Measurements from ENCODE around the gene ITGB6.

Gene ITGB6

DNA sequence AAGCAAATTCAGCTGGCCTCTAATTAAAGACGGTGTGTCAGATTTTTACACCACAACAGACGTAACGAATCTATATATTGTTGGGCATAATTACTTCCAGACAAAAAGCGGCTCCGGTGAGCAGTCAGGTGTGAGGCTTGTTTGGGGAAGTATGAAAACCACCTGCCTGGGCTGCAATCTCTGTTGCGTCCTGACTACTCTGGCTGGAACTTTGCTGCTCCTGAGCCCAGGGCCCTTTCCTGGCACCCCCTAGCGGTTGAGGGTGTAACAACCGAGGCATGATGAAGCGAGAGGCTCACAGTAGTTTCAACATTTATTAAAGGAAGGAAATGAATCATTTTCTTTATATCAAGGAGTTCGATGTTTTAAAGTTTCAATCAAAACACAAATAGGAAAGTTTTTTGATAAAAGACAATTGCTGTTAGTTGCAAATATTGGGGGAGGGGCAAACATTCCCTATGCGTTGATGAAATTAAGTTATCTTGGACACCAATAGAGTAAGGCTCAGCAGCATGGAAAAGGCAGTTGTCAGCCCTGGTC, 10.6 kb upstream of the ITGB6 start:
- no peaks in the 10 kb centered on the region for H3K9me3 ChIP-seq (ENCODE audit: control insufficient read depth, low read length)
- H2AFZ ChIP-seq (ENCODE audit: low read depth, low read length): no peak overlapping the region
- no peak overlapping the region for H3K4me3 ChIP-seq (ENCODE audit: insufficient read depth in 1 of 2, low read depth in 1 of 2, low read length in 2 of 2)
- no peak overlapping the region for H3K14ac ChIP-seq (ENCODE audit: low read length in 2 of 2)
- H2BK12ac ChIP-seq (ENCODE audit: low read length in 2 of 2): no peak overlapping the region
- H3K9ac ChIP-seq (ENCODE audit: low read length): no peak overlapping the region
- no peak overlapping the region for H3K23ac ChIP-seq (ENCODE audit: low read length in 2 of 2)
- peaks cover 16% of the 10 kb centered on the region for H3K4me1 ChIP-seq (ENCODE audit: control insufficient read depth, insufficient read depth, low read depth, low read length)
- H3K27me3 ChIP-seq (ENCODE audit: control insufficient read depth in 1 of 2, insufficient read depth in 1 of 2, low read length in 2 of 2): no peaks in the 10 kb centered on the region
- peak overlapping the region; percentile 39 for H2BK120ac ChIP-seq (ENCODE audit: low read depth, low read length)
- H2BK15ac ChIP-seq (ENCODE audit: low read depth, poor library complexity, severe bottlenecking): no peak overlapping the region
- no peak overlapping the region for H4K8ac ChIP-seq (ENCODE audit: low read length)
- H3K4me2 ChIP-seq (ENCODE audit: low read length, poor library complexity, severe bottlenecking): no peak overlapping the region
- H2AK5ac ChIP-seq (ENCODE audit: low read length, severe bottlenecking): peak overlapping the region; percentile 72
- H3K4ac ChIP-seq (ENCODE audit: low read depth in 1 of 2, low read length in 2 of 2): no peak overlapping the region
- H3K79me1 ChIP-seq (replicated peaks; ENCODE audit: low read length, poor library complexity, severe bottlenecking): peaks cover 2% of the 10 kb centered on the region
- no peak overlapping the region for H4K91ac ChIP-seq (ENCODE audit: low read length)
- WGBS: 68% methylated on average over 8 of the region's 11 CpGs
- no peaks in the 10 kb centered on the region for H3K36me3 ChIP-seq (ENCODE audit: control insufficient read depth in 1 of 2, insufficient read depth in 2 of 2, low read depth in 1 of 2, low read length in 2 of 2)
- H2BK5ac ChIP-seq (ENCODE audit: low read depth, low read length, poor library complexity, severe bottlenecking): peak overlapping the region; percentile 5
- H3K27ac ChIP-seq (ENCODE audit: low read length, poor library complexity, severe bottlenecking): peak overlapping the region; percentile 91
- DNase-seq: no peak
- no peak overlapping the region for H3K18ac ChIP-seq (ENCODE audit: low read depth in 1 of 2, low read length in 2 of 2)

DNA sequence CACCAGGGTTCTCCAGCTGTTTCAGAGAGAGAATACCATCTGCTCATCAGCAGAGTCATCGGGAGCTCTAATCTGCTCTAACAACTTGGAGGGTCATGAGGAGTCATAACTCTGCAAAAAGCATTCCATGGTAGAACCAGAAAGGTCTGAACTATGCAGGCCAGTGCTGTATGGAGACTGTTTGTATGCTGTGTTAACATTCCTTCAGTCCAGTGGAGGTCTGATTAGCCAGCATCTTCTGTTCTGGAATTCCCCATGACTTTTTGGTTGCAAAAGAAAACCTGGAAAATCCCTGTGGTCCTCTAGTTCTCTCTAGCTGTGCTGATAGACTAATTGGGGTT, 9.4 kb upstream of the ITGB6 start:
- H2AFZ ChIP-seq (ENCODE audit: low read depth, low read length): no peak overlapping the region
- no peaks in the 10 kb centered on the region for H3K9me3 ChIP-seq (ENCODE audit: control insufficient read depth, low read length)
- H2AK5ac ChIP-seq (ENCODE audit: low read length, severe bottlenecking): peak overlapping the region; percentile 83
- H3K79me1 ChIP-seq (replicated peaks; ENCODE audit: low read length, poor library complexity, severe bottlenecking): peaks cover 2% of the 10 kb centered on the region
- no peak overlapping the region for H4K91ac ChIP-seq (ENCODE audit: low read length)
- H3K27ac ChIP-seq (ENCODE audit: low read length, poor library complexity, severe bottlenecking): peak overlapping the region; percentile 91
- no peak overlapping the region for H3K14ac ChIP-seq (ENCODE audit: low read length in 2 of 2)
- H3K23ac ChIP-seq (ENCODE audit: low read length in 2 of 2): no peak overlapping the region
- peaks cover 19% of the 10 kb centered on the region for H3K4me1 ChIP-seq (ENCODE audit: control insufficient read depth, insufficient read depth, low read depth, low read length)
- no peak overlapping the region for H2BK120ac ChIP-seq (ENCODE audit: low read depth, low read length)
- H4K8ac ChIP-seq (ENCODE audit: low read length): no peak overlapping the region
- peak overlapping the region; percentile 70 for H3K9ac ChIP-seq (ENCODE audit: low read length)
- H3K4me3 ChIP-seq (ENCODE audit: insufficient read depth in 1 of 2, low read depth in 1 of 2, low read length in 2 of 2): no peak overlapping the region
- peak; percentile 96 for DNase-seq
- no peak overlapping the region for H3K18ac ChIP-seq (ENCODE audit: low read depth in 1 of 2, low read length in 2 of 2)
- no peak overlapping the region for H3K4ac ChIP-seq (ENCODE audit: low read depth in 1 of 2, low read length in 2 of 2)
- no peak overlapping the region for H3K4me2 ChIP-seq (ENCODE audit: low read length, poor library complexity, severe bottlenecking)
- no peak overlapping the region for H2BK15ac ChIP-seq (ENCODE audit: low read depth, poor library complexity, severe bottlenecking)
- peak overlapping the region; percentile 87 for H2BK5ac ChIP-seq (ENCODE audit: low read depth, low read length, poor library complexity, severe bottlenecking)
- no peaks in the 10 kb centered on the region for H3K27me3 ChIP-seq (ENCODE audit: control insufficient read depth in 1 of 2, insufficient read depth in 1 of 2, low read length in 2 of 2)
- WGBS: 4% methylated on average over 1 of the region's 1 CpG
- H3K36me3 ChIP-seq (ENCODE audit: control insufficient read depth in 1 of 2, insufficient read depth in 2 of 2, low read depth in 1 of 2, low read length in 2 of 2): no peaks in the 10 kb centered on the region
- no peak overlapping the region for H2BK12ac ChIP-seq (ENCODE audit: low read length in 2 of 2)

DNA sequence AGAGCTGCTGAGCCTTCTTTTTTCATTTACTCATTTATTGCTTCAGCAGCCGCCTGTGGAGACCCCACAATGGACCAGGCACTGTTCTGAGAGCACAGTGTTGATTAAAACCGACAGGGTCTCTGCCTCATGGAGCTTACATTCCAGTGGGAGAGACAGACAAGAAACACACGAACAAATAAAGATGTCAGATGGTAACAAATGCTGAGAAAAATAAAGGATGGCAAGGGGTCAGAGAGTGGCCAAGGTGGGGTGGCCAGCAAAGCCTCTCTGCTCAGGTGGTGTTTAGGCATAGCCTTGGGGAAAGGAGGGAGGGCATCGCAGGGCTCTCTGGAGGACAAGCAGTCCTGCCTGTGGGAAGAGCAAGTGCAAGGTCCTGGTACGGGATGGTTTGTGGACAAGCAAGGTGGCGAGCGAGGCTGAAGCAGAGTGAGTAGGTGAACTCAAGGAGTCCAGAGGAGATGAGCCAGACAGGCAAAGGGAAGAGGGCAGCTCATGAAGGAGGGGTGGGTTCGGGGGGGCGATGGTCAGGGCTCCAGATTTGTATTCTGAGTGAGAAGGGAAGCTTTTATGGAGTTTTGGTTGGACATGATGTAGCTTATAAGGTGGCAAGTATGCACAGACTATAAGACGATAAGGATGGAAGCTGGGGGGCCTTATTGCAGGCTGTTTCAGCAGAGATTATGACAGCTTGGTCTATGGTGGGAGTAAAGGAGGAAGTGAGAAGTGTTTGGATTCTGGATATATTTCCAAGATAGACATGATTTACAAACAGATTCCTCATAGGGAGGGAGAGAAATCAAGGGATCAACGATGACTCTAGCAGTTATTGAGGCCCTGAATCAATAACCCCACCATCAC, 8.8 kb upstream of the ITGB6 start:
- Histone ChIP-seq H4K91ac (ENCODE audit: low read length) (peak overlapping the region; percentile 89), H3K18ac (ENCODE audit: low read depth in 1 of 2, low read length in 2 of 2) (peak overlapping the region; percentile 56 to 75), H3K14ac (ENCODE audit: low read length in 2 of 2) (peak overlapping the region in 1 of 2 experiments; percentile 12), H3K4me2 (ENCODE audit: low read length, poor library complexity, severe bottlenecking) (no peak overlapping the region), H3K9me3 (ENCODE audit: control insufficient read depth, low read length) (no peaks in the 10 kb centered on the region), H3K36me3 (ENCODE audit: control insufficient read depth in 1 of 2, insufficient read depth in 2 of 2, low read depth in 1 of 2, low read length in 2 of 2) (no peaks in the 10 kb centered on the region), H2BK12ac (ENCODE audit: low read length in 2 of 2) (peak overlapping the region; percentile 93 to 98), H3K27ac (ENCODE audit: low read length, poor library complexity, severe bottlenecking) (peak overlapping the region; percentile 91), H3K4me1 (ENCODE audit: control insufficient read depth, insufficient read depth, low read depth, low read length) (peaks cover 16% of the 10 kb centered on the region), H3K79me1 (replicated peaks; ENCODE audit: low read length, poor library complexity, severe bottlenecking) (peaks cover 2% of the 10 kb centered on the region), H4K8ac (ENCODE audit: low read length) (peak overlapping the region; percentile 62), H2BK15ac (ENCODE audit: low read depth, poor library complexity, severe bottlenecking) (no peak overlapping the region), H3K4me3 (ENCODE audit: insufficient read depth in 1 of 2, low read depth in 1 of 2, low read length in 2 of 2) (no peak overlapping the region), H2AK5ac (ENCODE audit: low read length, severe bottlenecking) (peak overlapping the region; percentile 83), H2BK5ac (ENCODE audit: low read depth, low read length, poor library complexity, severe bottlenecking) (peak overlapping the region; percentile 87), H2AFZ (ENCODE audit: low read depth, low read length) (no peak overlapping the region), H3K27me3 (ENCODE audit: control insufficient read depth in 1 of 2, insufficient read depth in 1 of 2, low read length in 2 of 2) (no peaks in the 10 kb centered on the region), H3K4ac (ENCODE audit: low read depth in 1 of 2, low read length in 2 of 2) (peak overlapping the region; percentile 16 to 44), H3K9ac (ENCODE audit: low read length) (peak overlapping the region; percentile 67), H3K23ac (ENCODE audit: low read length in 2 of 2) (no peak overlapping the region), H2BK120ac (ENCODE audit: low read depth, low read length) (peak overlapping the region; percentile 94)
- no peak for DNase-seq
- WGBS: 90% methylated on average over 11 of the region's 11 CpGs

DNA sequence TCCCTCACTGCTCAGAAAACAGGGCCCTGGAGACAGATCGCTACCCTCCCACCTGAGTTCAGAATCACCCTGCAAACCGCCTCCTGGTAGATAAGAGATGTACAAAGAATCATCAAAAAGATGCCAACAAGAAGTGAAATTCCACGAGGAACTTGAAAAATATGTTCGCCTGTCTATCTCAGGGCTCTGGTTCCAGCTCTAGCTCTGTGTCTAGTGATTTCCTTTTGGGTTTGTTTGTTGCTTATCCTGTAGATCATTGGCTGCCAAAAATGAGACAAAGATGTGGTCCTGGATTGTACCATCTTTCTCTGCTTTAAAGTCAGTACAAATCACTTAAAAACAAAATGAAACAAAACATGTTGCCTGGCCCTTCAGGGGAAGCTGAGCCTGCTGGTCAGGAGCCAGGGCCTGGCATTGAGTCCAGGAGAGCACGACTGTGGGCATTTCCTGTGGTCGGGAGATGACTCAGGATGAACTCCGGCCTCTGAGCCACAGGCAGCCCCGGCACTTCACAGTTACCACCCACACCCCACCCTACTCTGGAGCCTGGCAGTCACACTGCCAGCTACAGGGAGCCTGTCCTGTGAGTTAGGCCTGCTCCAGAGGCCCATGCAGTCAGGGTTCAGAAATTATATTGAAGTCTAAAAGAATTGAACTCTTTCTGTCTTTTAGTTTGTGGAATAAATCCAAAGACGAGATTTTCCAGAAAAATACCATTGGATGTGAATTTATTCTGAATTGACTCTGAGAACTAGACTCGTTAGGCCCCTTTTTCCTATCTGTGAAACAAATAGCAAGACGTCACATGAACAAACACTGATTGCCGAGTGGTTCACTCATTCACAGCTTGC, 8.0 kb upstream of the ITGB6 start:
- Histone ChIP-seq H4K91ac (ENCODE audit: low read length) (peak overlapping the region; percentile 62), H2BK120ac (ENCODE audit: low read depth, low read length) (peak overlapping the region; percentile 94), H3K27me3 (ENCODE audit: control insufficient read depth in 1 of 2, insufficient read depth in 1 of 2, low read length in 2 of 2) (no peaks in the 10 kb centered on the region), H3K4me2 (ENCODE audit: low read length, poor library complexity, severe bottlenecking) (no peak overlapping the region), H3K4me3 (ENCODE audit: insufficient read depth in 1 of 2, low read depth in 1 of 2, low read length in 2 of 2) (peak overlapping the region in 1 of 2 experiments; percentile 5), H4K8ac (ENCODE audit: low read length) (peak overlapping the region; percentile 82), H2AFZ (ENCODE audit: low read depth, low read length) (no peak overlapping the region), H2BK12ac (ENCODE audit: low read length in 2 of 2) (peak overlapping the region; percentile 93 to 98), H3K79me1 (replicated peaks; ENCODE audit: low read length, poor library complexity, severe bottlenecking) (peaks cover 2% of the 10 kb centered on the region), H3K27ac (ENCODE audit: low read length, poor library complexity, severe bottlenecking) (peak overlapping the region; percentile 91), H3K4me1 (ENCODE audit: control insufficient read depth, insufficient read depth, low read depth, low read length) (peaks cover 19% of the 10 kb centered on the region), H3K9me3 (ENCODE audit: control insufficient read depth, low read length) (no peaks in the 10 kb centered on the region), H3K23ac (ENCODE audit: low read length in 2 of 2) (no peak overlapping the region), H2BK15ac (ENCODE audit: low read depth, poor library complexity, severe bottlenecking) (peak overlapping the region; percentile 60), H3K36me3 (ENCODE audit: control insufficient read depth in 1 of 2, insufficient read depth in 2 of 2, low read depth in 1 of 2, low read length in 2 of 2) (no peaks in the 10 kb centered on the region), H3K4ac (ENCODE audit: low read depth in 1 of 2, low read length in 2 of 2) (peak overlapping the region; percentile 16 to 53), H2BK5ac (ENCODE audit: low read depth, low read length, poor library complexity, severe bottlenecking) (peak overlapping the region; percentile 94), H3K9ac (ENCODE audit: low read length) (peak overlapping the region; percentile 67), H3K18ac (ENCODE audit: low read depth in 1 of 2, low read length in 2 of 2) (peak overlapping the region; percentile 75 to 78), H3K14ac (ENCODE audit: low read length in 2 of 2) (no peak overlapping the region), H2AK5ac (ENCODE audit: low read length, severe bottlenecking) (peak overlapping the region; percentile 99)
- peak; percentile 91 for DNase-seq
- WGBS: 48% methylated on average over 10 of the region's 12 CpGs
